ENCODE measurements around the gene ISCA2. TPM values are rescaled to one million over a fixed set of nuclear protein-coding genes. Genes with fewer than 3 reads are reported as not detected.

ISCA2 gene
- total and polyA plus RNA-seq, 2 experiments from 2014 or later: 44.0 to 171 TPM

DNA sequence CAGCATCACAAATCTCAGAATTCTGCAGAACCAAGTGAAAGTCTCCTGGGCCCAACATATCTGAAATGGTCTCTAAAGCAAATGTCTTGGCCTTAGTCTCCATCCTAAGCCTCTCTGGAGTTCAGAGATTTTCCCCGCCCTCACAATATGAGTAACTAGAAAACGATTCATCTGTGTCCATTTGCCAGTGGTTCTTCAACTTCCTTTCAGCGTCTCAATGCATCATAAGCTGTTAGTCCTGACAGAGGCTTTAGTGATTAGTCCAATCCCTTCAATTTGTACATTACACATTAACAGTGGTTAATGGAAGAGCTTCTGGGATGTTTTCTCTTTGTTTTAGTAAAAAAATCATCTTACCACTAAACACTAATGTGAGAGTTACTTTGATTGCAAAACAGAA lies 17.9 kb upstream of the ISCA2 start:
- TF ChIP-seq CREB1 (CRISPR knock-in tag; IDR thresholded peaks at IDR 0.05; ENCODE audit: low read depth): no peak
- TF ChIP-seq POLR2AphosphoS5 (IDR thresholded peaks at IDR 0.05; ENCODE audit: low read depth): no peak
- no peak for TF ChIP-seq STAT1 (IDR thresholded peaks at IDR 0.05; ENCODE audit: unreplicated experiment)
- TF ChIP-seq, protein P1, sequence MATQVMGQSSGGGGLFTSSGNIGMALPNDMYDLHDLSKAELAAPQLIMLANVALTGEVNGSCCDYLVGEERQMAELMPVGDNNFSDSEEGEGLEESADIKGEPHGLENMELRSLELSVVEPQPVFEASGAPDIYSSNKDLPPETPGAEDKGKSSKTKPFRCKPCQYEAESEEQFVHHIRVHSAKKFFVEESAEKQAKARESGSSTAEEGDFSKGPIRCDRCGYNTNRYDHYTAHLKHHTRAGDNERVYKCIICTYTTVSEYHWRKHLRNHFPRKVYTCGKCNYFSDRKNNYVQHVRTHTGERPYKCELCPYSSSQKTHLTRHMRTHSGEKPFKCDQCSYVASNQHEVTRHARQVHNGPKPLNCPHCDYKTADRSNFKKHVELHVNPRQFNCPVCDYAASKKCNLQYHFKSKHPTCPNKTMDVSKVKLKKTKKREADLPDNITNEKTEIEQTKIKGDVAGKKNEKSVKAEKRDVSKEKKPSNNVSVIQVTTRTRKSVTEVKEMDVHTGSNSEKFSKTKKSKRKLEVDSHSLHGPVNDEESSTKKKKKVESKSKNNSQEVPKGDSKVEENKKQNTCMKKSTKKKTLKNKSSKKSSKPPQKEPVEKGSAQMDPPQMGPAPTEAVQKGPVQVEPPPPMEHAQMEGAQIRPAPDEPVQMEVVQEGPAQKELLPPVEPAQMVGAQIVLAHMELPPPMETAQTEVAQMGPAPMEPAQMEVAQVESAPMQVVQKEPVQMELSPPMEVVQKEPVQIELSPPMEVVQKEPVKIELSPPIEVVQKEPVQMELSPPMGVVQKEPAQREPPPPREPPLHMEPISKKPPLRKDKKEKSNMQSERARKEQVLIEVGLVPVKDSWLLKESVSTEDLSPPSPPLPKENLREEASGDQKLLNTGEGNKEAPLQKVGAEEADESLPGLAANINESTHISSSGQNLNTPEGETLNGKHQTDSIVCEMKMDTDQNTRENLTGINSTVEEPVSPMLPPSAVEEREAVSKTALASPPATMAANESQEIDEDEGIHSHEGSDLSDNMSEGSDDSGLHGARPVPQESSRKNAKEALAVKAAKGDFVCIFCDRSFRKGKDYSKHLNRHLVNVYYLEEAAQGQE (IDR thresholded peaks at IDR 0.05; ENCODE audit: unreplicated experiment): no peak
- no peak for TF ChIP-seq EZH2 (IDR thresholded peaks at IDR 0.05; ENCODE audit: low read depth, unreplicated experiment)
- TF ChIP-seq ZNF331 (CRISPR knock-in tag; IDR thresholded peaks at IDR 0.05; ENCODE audit: low read depth): no peak
- TF ChIP-seq, protein P2, sequence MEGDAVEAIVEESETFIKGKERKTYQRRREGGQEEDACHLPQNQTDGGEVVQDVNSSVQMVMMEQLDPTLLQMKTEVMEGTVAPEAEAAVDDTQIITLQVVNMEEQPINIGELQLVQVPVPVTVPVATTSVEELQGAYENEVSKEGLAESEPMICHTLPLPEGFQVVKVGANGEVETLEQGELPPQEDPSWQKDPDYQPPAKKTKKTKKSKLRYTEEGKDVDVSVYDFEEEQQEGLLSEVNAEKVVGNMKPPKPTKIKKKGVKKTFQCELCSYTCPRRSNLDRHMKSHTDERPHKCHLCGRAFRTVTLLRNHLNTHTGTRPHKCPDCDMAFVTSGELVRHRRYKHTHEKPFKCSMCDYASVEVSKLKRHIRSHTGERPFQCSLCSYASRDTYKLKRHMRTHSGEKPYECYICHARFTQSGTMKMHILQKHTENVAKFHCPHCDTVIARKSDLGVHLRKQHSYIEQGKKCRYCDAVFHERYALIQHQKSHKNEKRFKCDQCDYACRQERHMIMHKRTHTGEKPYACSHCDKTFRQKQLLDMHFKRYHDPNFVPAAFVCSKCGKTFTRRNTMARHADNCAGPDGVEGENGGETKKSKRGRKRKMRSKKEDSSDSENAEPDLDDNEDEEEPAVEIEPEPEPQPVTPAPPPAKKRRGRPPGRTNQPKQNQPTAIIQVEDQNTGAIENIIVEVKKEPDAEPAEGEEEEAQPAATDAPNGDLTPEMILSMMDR (conservative IDR thresholded peaks at IDR 0.05; ENCODE audit: low read depth in 2 of 2): no peak
- no peak for TF ChIP-seq ZNF114 (CRISPR knock-in tag; IDR thresholded peaks at IDR 0.05)
- TF ChIP-seq, protein P3, sequence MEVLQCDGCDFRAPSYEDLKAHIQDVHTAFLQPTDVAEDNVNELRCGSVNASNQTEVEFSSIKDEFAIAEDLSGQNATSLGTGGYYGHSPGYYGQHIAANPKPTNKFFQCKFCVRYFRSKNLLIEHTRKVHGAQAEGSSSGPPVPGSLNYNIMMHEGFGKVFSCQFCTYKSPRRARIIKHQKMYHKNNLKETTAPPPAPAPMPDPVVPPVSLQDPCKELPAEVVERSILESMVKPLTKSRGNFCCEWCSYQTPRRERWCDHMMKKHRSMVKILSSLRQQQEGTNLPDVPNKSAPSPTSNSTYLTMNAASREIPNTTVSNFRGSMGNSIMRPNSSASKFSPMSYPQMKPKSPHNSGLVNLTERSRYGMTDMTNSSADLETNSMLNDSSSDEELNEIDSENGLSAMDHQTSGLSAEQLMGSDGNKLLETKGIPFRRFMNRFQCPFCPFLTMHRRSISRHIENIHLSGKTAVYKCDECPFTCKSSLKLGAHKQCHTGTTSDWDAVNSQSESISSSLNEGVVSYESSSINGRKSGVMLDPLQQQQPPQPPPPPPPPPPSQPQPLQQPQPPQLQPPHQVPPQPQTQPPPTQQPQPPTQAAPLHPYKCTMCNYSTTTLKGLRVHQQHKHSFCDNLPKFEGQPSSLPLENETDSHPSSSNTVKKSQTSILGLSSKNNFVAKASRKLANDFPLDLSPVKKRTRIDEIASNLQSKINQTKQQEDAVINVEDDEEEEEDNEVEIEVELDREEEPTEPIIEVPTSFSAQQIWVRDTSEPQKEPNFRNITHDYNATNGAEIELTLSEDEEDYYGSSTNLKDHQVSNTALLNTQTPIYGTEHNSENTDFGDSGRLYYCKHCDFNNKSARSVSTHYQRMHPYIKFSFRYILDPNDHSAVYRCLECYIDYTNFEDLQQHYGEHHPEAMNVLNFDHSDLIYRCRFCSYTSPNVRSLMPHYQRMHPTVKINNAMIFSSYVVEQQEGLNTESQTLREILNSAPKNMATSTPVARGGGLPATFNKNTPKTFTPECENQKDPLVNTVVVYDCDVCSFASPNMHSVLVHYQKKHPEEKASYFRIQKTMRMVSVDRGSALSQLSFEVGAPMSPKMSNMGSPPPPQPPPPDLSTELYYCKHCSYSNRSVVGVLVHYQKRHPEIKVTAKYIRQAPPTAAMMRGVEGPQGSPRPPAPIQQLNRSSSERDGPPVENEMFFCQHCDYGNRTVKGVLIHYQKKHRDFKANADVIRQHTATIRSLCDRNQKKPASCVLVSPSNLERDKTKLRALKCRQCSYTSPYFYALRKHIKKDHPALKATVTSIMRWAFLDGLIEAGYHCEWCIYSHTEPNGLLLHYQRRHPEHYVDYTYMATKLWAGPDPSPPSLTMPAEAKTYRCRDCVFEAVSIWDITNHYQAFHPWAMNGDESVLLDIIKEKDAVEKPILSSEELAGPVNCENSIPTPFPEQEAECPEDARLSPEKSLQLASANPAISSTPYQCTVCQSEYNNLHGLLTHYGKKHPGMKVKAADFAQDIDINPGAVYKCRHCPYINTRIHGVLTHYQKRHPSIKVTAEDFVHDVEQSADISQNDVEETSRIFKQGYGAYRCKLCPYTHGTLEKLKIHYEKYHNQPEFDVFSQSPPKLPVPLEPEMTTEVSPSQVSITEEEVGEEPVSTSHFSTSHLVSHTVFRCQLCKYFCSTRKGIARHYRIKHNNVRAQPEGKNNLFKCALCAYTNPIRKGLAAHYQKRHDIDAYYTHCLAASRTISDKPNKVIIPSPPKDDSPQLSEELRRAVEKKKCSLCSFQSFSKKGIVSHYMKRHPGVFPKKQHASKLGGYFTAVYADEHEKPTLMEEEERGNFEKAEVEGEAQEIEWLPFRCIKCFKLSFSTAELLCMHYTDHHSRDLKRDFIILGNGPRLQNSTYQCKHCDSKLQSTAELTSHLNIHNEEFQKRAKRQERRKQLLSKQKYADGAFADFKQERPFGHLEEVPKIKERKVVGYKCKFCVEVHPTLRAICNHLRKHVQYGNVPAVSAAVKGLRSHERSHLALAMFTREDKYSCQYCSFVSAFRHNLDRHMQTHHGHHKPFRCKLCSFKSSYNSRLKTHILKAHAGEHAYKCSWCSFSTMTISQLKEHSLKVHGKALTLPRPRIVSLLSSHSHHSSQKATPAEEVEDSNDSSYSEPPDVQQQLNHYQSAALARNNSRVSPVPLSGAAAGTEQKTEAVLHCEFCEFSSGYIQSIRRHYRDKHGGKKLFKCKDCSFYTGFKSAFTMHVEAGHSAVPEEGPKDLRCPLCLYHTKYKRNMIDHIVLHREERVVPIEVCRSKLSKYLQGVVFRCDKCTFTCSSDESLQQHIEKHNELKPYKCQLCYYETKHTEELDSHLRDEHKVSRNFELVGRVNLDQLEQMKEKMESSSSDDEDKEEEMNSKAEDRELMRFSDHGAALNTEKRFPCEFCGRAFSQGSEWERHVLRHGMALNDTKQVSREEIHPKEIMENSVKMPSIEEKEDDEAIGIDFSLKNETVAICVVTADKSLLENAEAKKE (CRISPR knock-in tag; IDR thresholded peaks at IDR 0.05): no peak
- Histone ChIP-seq H3K4me1 (ENCODE audit: insufficient read depth) (no peaks in the 10 kb centered on the region), H3K9me2 (ENCODE audit: insufficient read depth) (no peaks in the 10 kb centered on the region), H3K4me3 (no peak overlapping the region), H3K4me2 (no peak overlapping the region), H3F3A (replicated peaks; ENCODE audit: low read depth) (peaks cover 7% of the 10 kb centered on the region; the same call in 1 of the 2 replicates), H3K79me2 (replicated peaks; ENCODE audit: insufficient read depth) (no peaks in the 10 kb centered on the region), H3K27ac (ENCODE audit: low read depth) (0 out of 2 replicates have a peak overlapping the region, but pooled peaks have one; percentile 60), H3K27me3 (ENCODE audit: insufficient read depth) (no peaks in the 10 kb centered on the region), H3K36me3 (ENCODE audit: insufficient read depth) (peaks cover 17% of the 10 kb centered on the region; the same call in 1 of the 2 replicates), H4K20me1 (replicated peaks; ENCODE audit: insufficient read depth) (0 out of 2 replicates have a peak, but pooled peaks cover 8% of the 10 kb centered on the region), H2AFZ (no peak overlapping the region)
- DNase-seq (ENCODE audit: low spot score): no peak
- Mint-ChIP-seq H3K4me3 (no peak overlapping the region), H3K9me3 (no peaks in the 10 kb centered on the region), H3K4me1 (peaks cover 23% of the 10 kb centered on the region), H3K36me3 (ENCODE audit: low read depth) (peaks cover 10% of the 10 kb centered on the region; the same call in 2 of the 3 replicates), H3K27ac (no peak overlapping the region), H3K27me3 (ENCODE audit: insufficient read depth, low read depth, poor library complexity) (peaks cover 5% of the 10 kb centered on the region)
- no peak for ATAC-seq
